Stimulated activated CD4-positive, alpha-beta T cell treated with anti-CD3 and anti-CD28 coated beads, Interleukin-15, amount 100 ng/mL, for 48 hours (primary cell): ENCODE measurements around the gene MSMB.

ENCODE experiments used
- DNase-seq, 2 donors: peaks; one replicate each; pipeline ENCODE4 v3.0.0-alpha.2; 2020; ENCODE audit warnings: low read depth in 2 of 2

MSMB gene

DNA sequence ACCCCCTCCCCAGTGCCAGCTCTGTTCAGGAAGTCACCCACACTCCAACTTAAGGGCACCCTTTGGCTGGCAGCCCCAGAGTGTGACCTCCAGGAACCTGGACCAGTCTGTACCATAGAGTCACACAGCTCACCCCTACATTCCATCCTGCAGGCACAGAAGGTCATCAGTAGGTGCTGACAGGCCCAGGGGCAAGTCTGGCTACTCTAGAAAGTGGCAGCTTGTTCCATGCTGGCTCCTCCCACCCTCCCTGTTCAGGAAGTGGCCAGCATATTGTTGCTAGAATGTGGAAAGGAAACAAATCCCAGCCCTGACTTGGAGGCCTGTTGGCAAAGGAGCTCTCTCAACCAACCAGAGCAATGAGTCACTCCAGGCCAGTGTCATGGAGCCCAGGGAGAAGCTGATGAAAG lies 12.5 kb downstream of the MSMB start:
- no peak for DNase-seq

DNA sequence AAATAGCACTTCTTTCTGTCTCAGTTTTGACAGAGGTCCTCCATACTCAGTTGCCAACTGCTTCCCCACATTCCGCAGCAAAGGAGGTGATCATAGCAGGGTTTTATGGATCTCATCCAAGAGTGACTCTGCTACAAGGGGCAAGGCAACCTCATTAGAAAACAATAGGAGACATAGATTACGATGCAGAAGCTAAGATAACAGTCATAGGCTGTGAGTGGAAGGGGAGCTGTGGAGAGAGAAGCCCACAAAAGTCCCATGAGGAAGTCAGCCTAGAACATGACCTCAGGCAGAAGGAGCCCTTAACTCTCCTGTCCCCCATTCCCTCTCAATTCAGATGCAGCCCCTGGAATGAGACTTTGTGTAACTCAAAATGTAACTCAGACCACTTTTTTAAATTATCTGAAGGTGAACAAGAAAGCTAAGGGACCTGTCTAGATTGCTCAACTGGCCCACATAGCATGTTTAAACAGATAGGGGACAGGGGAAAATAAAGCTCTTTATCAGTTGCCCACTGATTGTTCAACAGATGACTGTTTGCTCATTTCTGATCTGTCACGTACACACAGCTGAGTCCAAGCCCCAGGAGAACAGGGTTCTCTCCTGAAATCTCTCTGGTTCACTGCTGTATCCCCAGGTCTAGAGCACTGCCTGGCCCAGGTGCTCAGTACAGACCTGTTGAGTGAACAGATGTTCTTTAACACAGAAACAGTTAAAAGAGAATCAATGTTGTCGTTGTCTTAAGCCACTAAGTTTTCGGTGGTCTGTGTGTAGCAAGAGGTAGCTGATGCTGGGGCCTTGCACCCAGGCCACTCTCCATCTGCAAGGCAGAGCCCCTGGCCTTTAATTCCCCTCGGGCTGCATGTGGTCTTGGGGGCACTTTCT lies 14.2 kb downstream of the MSMB start:
- no peak for DNase-seq

DNA sequence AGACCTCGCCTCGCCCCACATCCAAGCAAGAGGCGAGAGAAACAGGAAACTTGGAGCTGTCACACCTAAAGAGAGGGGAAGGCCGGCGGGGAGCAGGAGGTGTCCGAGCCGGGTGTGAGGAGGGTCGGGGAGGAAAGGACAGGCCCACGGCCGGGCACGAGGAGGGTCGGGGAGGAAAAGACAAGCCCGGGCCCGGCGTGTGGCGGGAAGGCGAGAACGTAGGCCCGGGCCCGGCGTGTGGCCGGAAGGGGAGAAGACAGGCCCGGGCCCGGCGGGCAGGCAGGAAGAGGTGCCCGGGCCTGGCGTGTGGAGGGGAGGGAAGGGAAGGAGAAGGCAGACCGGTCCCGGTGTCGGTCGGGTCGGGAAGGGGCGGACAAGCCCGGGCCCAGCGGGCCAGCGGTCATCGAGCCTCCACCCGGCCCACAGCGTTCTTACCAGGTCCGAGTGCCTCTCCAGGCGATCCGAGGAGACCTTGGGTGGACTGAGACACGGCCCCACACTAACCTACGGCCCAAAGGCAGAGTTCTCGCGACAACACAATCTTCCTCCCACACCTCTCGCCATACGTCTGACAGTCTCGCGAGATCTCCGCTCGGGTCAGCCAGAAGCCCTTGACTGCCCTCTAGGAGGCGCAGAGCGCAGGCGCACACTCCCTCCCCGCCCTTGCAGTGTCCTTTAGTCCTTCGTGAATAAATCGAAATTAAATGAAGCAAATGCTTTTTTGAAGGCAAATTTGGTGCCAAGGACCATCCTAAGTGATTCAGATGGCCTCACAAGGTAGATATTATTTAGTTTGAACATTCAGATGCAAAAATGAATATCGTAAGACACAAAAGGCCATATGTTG lies 15.8 kb downstream of the MSMB start, which contains the start of gene NCOA4:
NCOA4 (minus strand) TSS at position 533 of the 847 bp plus-strand sequence. CDS start 13,943 bp downstream, outside the sequence.
- peak; percentile 96 for DNase-seq

DNA sequence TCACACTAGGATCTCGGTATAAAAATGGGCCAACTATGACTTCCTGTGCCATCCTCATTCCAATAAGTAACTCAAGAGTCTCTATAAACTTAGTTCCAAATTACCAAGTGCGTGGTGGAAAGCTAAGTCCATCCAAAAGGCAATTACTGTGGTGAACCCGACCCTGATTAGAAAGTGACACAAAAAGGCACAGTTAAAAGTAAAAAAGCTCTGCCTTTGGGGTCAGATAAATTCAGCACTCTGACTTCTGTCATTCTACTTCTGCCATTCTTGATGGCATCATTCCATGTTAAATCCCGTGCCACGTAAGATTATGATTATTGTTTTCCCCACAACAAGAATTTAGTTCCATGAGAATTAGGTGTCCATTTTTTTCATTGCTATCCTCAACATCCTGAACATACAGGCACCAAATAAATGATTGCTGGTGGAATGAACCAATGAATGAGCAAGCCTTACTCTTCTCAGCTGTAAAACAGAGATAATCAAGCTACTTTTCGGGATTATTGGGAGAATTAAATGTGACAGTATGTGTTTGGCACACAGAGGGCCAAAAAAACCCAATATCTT lies 16.5 kb downstream of the MSMB start:
- DNase-seq: no peak

DNA sequence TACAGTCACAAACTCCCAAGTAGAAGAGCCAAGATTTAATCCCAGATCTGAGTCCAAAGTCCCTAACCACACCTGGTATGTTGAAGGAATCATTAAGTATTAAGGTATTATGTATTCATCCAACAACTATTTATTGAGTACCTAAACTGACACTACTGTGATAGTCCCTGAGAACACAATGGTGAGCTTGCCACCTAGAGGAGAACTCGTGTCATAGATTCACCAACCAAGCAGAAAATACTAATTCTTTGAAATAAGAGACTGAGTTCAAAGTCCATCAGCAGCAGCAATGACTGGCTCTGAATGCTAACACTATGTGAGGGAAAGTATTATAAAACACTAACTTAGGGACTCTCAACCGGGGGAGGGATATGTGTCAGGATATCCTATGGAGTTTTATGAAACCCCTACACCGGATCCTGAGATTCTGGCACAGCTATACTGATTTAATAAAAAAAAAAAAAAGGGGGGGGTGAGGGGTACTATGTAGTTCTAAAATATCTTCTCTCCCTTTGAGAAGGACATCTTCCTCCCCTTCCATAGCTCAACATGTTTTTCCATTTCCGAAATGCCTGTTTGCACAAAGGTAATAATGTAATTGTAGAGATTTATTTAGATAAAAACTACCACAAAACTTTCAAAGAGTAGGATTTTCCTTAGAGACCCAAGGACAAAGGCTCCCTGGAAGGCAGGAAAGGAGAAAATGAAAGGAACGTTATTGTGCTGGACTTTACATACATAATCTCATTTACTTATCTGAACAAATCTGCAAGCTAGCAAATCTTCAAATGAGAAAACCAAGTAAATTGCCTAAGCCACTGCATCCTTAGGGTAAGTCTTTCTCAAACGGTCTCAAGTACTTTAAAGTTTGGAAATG lies 17.2 kb downstream of the MSMB start:
- no peak for DNase-seq

DNA sequence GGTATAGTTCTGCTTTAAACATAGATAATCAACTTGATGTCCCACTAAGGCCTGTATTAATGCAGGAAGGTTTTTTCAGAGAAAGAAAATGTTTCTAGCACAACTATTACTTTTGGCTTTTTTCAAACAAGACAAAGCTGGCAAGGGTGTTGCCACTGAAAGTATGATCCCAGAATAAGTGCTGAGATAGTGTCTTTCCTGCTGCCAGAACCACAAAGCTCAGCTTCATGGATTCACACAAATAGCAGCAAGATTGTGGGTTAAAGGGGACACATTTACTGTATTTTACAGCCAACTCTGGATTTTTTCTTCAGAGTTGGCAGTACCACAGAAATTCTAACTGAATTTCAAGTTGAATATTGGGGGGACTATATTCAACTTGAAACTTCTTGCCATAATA lies 20.0 kb downstream of the MSMB start:
- DNase-seq: no peak

DNA sequence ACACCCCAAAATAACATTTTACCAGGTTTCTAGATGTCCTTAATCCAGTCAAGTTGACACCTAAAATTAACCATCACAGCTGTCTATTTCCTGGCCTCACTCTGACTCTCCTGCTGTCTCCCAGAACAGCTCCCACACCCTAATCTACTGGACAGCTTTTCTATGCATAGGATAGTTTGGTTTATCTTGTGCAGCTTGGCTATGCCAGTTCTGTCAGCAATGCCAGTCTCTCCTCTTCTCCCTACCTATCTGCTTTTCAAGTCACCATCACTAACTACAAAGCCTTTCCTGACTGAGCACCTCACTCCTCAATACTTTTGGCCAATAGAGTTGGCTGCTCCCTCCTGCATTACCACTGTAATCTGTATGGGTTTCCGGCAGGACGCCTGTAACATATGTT lies 20.7 kb downstream of the MSMB start:
- DNase-seq: no peak

DNA sequence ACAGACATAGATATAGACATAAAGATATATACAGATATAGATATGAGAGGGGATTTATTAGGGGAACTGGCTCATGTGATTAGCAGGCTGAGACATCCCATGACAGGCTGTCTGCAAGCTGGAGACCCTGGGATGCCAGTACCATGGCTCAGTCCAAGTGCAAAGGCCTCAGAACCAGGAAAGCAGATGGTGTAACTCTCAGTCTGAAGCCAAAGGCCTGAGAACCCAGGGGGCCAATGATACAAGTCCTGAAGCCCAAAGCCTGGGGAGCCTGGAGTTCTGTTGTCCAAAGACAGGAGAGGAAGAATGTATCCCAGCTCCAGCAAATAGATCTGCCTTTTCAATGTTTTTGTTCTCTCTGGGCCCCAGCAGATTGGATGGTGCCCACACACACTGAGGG lies 21.1 kb downstream of the MSMB start:
- no peak for DNase-seq

DNA sequence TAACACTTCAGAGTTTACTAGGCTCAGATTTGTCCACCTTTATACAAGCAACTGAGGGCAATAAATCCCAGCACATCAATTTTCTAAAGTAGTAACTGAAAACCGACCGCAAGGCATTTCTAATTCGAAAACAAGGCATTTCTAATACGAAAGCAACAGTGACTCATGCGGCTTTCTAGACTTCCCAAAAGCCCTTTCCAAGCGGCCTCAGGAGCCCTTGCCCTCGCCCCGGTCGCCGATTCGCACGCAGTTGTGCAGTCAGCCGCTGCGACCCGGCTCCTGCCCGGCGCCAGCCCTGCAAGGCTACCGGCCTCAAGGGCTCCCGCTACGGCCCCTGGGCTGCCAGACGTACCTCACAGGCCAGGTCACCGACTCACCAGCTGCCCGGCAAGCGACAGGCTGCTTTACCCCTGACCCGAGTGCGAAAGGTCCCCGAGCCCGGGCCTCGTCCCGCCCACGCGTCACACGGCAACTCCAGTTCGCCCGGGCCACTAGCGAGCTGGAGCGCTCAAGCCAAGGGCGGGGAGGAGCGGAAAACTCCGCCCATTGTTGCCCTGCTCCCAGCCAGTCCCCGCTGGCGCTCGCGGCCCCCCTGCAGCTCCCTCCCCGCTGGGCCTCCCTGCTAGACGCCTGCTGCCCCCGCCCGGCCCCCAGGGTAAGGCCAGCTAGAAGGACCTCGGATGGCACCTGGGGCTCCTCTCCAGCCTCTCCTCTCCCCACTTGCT lies 22.9 kb downstream of the MSMB start:
- DNase-seq: peak; percentile 66 to 78

DNA sequence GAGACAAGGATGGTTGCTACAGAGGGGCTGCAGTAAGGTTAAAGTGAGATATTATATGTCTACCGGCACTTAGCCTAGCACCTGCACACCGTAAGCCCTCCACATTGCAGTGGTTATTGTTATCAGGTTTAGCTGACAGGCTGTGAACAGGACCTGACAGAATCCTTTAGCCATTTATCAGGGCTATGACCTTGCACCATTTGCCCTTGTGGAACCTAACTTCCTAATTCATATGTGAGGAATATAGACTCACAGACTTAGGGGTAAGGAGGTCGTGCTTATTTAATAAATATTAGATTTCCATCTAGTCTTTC lies 25.8 kb downstream of the MSMB start:
- no peak for DNase-seq

DNA sequence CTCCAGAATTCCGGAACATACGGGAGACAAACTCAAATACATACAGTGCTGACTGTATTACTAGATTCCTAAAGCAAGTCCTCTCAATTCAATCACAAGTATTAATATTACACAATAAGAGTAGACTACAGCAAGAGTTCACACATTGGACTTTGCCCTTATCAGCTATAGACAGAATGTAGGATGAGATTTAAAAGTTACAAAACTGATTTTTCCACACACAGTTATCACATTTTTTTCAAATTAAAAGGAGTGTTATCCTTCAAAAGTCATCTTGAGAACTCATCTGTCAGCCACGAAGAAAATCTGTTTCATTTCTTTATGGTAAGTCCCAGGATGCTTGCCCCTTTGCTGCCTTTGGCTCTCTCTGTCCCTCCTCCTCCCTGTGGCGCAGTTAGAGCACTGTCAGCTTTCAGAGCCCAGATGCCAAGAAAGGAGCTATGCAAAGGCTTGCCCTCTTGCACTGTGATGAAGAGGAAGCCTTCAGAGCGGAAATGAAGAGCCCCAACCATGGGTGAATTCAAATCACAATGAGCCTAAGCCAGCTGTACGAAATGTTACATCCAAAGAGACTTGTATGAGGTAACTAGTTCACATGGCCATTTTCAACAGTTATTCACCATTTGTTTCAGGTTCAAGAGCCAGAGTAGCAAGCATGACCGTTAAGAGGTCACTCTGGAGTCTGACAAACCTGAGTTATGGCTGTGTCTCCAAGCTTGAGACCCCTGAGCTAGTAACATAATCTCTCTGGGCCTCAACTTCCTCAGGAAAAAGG lies 26.3 kb downstream of the MSMB start:
- no peak for DNase-seq

DNA sequence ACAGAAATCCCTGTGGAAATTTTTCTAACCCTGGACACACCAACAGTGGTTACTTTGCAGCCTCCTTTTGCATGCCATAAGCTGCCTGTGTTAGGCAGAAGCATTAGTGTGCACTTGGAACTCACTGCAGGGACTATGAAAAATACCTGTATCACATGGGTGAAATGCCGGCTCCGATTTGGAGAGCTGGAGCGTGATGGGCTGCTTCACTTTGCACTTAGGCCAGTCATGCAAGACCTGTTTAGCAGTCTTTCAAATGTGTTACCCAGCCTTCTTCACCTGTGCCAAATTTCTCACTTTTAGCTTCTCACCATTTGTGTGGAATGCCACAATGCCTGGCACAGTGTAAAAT lies 26.9 kb downstream of the MSMB start:
- no peak for DNase-seq

DNA sequence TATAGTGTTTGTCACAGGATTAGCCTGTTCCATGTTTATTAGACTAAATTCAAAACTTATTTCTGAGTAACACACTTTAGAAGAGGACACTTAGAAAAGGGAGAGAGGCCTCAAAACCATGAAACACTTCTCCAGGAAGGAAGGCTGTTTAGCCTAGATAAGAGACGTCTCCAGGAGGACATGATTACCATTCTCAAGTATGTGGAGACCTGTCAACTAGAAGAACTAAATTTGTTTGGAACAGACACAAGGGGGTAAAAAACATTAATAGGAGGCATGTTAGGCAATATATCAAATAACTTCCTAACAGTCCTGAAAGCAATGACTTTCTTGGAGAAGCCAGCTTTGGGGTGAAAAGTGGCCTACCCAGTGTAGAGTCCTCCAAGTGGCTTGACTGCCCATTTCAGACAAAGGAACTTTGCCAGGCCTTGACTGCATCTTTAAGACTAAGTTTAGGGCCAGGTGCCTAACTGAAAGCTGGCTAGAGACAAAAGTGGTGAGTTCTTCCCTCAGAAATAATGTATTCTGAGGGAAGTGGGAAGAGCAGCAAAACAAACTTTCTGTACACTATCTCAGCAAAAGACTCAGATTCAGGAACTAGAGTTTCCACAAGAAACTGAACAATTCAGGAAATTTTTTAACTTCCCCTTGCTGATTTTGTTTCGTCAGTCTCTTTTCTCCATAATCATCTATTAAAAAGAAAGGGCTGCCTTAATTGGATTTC lies 27.5 kb downstream of the MSMB start:
- DNase-seq: no peak

DNA sequence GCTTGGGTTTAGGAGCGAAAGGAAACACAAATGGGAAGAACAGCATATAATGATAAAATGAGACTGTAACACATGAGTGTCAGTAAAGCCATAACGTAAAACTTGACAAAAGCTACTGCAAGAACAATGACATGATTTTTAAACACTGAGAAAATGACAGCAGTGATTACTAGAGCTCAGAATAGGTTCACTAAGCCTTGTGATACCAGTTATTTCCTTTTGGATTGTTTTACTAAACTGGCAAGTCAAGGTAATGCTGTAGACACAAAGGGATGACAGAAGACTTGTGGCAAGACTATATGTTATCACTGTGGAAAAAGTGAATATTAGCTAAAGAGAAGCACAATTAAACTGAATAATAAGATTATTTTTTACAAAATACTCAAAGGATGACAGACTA lies 28.3 kb downstream of the MSMB start:
- no peak for DNase-seq

DNA sequence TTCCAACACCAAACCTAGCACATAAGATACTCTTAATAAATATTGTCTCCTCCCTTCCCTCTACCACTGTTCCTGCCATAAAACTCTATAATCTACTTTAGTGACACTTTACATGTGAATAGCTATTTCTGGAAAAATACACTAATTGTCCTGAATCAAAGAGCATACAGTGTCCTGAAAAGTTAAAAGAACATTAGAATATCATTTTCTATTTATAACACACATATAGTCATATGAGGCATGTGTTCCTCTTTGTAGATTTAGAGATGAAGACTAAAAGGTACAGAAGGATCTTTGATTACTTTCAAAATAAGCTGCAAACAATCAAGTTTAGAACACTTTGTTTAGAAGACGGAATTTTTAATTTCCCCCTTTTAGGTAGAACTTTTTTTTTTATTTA lies 29.3 kb downstream of the MSMB start:
- no peak for DNase-seq

DNA sequence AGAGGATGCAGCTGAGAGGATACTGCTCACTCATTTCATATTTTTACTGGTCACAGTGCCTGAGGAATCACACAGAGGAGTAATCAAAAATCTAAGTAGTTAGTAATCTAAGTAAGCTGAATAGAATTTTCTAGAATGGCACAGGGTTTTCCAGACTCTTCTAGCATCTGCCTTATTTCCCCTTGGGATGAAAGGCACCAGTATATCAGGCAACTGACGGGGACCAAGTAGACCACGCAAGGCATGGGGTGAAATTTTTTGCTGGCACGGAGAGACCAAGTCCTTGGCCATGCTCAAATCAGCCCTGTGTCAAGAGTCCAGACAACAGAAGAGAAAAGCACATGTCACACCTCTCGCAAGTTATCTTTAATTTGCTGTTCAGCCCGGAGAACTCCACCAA lies 29.9 kb downstream of the MSMB start:
- no peak for DNase-seq

DNA sequence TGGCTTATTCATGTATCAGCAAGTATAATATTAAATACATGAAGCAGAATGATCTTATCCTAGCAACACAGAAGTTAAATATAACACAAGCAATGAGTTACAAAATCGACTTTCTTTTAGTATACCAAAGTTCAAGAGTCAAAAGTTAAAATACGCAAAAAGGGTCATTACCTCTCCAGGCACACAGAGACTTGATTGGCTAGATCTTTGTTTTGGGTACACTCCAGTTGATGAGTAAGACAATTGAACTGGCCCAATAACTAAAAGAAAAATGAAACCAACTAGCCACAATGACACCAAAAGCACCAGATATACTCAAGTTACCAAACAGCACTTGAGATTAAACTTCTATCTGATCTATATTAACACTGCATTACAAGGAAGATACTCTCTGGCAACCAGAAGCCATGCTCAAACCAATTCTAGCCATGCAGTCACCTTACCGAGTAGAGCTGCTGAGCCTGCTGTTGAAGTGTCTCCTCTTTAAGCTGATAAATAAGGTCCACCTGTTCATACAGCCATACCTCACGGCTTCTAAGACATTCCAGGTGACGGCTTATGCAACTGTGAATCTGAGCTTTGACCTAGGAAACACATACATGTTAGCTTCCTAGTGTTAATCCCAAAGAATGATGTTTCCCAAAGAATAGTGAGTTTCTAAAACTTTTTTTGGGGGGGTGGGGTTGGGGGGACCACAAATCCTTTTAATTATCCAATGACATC lies 31.2 kb downstream of the MSMB start:
- DNase-seq: no peak

DNA sequence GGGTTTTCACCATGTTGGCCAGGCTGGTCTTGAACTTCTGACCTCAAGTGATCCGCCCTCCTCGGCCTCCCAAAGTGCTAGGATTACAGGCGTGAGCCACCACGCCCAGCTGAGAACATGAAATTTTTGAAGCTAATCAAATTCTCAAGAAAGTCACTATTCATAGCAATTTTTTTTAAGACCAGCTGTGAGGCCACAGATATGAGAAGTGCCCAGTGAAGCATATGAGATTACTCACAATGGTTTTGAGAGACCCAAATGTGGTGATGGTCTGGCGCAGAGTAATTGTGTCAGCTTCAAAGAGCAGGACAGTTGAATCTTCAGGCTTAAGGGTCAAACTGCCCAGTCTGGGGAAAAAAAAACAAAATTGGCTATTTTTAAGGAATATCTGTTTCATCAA lies 31.9 kb downstream of the MSMB start:
- no peak for DNase-seq

DNA sequence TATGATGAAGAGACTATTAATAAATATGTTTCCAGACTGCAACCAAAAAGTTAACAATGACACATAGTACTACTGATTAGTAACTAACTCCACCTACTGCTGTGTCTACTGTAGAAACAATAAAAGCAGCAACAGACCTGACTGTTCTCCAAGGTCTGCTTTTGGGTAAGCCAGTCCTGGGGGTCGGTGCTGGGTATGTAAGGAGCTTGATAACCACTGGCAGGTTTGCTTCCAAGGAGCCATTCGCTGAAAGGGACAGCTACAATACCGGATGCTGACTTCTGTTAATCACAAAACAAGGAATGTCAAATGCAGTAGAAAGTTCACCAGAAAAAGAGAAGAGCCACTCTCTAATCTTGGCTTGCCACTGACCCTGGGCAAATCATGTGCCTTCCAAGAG lies 33.3 kb downstream of the MSMB start:
- DNase-seq: no peak
